ENCODE results near the gene MTTP.

Gene MTTP

GRCh38 chr4:99593781-99594641, 19.4 kb downstream of the MTTP start:
- DNase-seq = no peak

- no peak for DNase-seq
Measured at GRCh38 chr4:99594818-99595217, 20.2 kb downstream of the MTTP start.

GRCh38 chr4:99606716-99607115, 32.1 kb downstream of the MTTP start:
- no peak for DNase-seq

GRCh38 chr4:99608417-99608816, 33.8 kb downstream of the MTTP start:
- no peak for DNase-seq

GRCh38 chr4:99610605-99611175, 36.1 kb downstream of the MTTP start:
- DNase-seq = no peak

- no peak for DNase-seq
Measured at GRCh38 chr4:99612281-99612680, 37.7 kb downstream of the MTTP start.

GRCh38 chr4:99612704-99613103, 38.1 kb downstream of the MTTP start:
- no peak for DNase-seq

- no peak for DNase-seq
Measured at GRCh38 chr4:99614491-99614890, 39.9 kb downstream of the MTTP start.

GRCh38 chr4:99615170-99615820, 40.7 kb downstream of the MTTP start:
- no peak for DNase-seq

GRCh38 chr4:99617374-99617773, 42.8 kb downstream of the MTTP start:
- no peak for DNase-seq

GRCh38 chr4:99622341-99622740, 47.7 kb downstream of the MTTP start:
- DNase-seq = no peak

GRCh38 chr4:99624141-99624719, 49.6 kb downstream of the MTTP start:
- no peak for DNase-seq

GRCh38 chr4:99625369-99625768, 50.7 kb downstream of the MTTP start:
- no peak for DNase-seq

- no peak for DNase-seq
Measured at GRCh38 chr4:99628040-99628439, 53.4 kb downstream of the MTTP start.

GRCh38 chr4:99629962-99630554, 55.4 kb downstream of the MTTP start:
- DNase-seq = no peak

- no peak for DNase-seq
Measured at GRCh38 chr4:99630857-99631360, 56.3 kb downstream of the MTTP start.

GRCh38 chr4:99633772-99634171, 59.1 kb downstream of the MTTP start:
- DNase-seq = no peak

- no peak for DNase-seq
Measured at GRCh38 chr4:99634742-99635360, 60.2 kb downstream of the MTTP start.

- no peak for DNase-seq
Measured at GRCh38 chr4:99635601-99636000, 61.0 kb downstream of the MTTP start.

- DNase-seq = no peak
Measured at GRCh38 chr4:99636422-99636821, 61.8 kb downstream of the MTTP start.

- no peak for DNase-seq
Measured at GRCh38 chr4:99637174-99637573, 62.5 kb downstream of the MTTP start.

- DNase-seq = no peak
Measured at GRCh38 chr4:99640676-99641075, 66.1 kb downstream of the MTTP start.

Measured in activated CD4-positive, CD25-positive, alpha-beta regulatory T cell treated with anti-CD3 and anti-CD28 coated beads, Interleukin-2, amount 50 U/mL, for 72 hours (primary cell).